ENCODE data around the gene PSMA1.

The PSMA1 gene

DNA sequence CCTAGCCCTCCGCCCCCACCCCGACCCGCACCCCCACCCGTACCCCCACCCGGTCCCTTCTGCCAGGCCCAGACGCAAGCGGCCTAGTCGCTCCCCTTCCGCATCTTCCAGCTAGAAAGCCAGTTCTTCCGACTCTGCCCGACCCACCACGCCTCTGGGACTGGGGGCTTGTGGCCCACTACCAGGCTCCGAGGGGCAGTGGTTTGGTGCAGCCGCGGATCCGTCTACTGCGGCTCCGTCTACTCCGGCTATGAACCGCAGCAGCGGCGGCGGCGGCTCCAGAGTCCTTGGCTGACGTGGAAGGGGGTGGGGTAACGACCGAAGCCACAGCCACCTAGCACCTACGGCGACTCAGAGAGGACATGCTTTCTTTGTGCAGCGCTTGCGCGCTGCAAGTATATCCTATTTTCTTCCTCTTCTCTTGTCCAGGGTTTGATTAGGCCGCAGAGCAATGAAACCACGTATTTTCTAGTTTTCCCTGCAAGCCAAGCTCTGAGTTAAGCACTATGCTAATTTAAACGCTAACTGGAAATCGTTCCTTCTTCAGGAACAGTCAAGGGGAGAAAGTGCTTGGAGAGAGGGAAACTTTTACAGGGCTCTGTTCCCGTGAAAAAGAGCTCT is 20.5 kb downstream of the PSMA1 start, which contains the start of gene COPB1:
Gene COPB1, minus strand, starts transcription at position 252 of the 621 bp plus-strand sequence. CDS start 883 bp downstream, outside the sequence.
- H3K27me3 ChIP-seq (ENCODE audit: low read length), result no peaks in the 10 kb centered on the region
- peaks cover 35% of the 10 kb centered on the region for H3F3A ChIP-seq (ENCODE audit: insufficient read depth)
- H3K27ac ChIP-seq (ENCODE audit: low read depth, low read length), result peak within 1 kb of the TSS; percentile 68
- H3K4me2 ChIP-seq (ENCODE audit: low read depth, low read length, poor library complexity, severe bottlenecking), result peak within 1 kb of the TSS; percentile 98
- H3K9me3 ChIP-seq (ENCODE audit: insufficient read depth, low read length), result no peaks in the 10 kb centered on the region
- no peaks in the 10 kb centered on the region for H3K9me2 ChIP-seq (replicated peaks; ENCODE audit: insufficient read depth, low read length)
- H3K36me3 ChIP-seq (ENCODE audit: low read length), result peaks cover 39% of the 10 kb centered on the region
- TF ChIP-seq EZH2phosphoT487 (conservative IDR thresholded peaks at IDR 0.05; ENCODE audit: low read length), result no peak
- TF ChIP-seq, protein P1, sequence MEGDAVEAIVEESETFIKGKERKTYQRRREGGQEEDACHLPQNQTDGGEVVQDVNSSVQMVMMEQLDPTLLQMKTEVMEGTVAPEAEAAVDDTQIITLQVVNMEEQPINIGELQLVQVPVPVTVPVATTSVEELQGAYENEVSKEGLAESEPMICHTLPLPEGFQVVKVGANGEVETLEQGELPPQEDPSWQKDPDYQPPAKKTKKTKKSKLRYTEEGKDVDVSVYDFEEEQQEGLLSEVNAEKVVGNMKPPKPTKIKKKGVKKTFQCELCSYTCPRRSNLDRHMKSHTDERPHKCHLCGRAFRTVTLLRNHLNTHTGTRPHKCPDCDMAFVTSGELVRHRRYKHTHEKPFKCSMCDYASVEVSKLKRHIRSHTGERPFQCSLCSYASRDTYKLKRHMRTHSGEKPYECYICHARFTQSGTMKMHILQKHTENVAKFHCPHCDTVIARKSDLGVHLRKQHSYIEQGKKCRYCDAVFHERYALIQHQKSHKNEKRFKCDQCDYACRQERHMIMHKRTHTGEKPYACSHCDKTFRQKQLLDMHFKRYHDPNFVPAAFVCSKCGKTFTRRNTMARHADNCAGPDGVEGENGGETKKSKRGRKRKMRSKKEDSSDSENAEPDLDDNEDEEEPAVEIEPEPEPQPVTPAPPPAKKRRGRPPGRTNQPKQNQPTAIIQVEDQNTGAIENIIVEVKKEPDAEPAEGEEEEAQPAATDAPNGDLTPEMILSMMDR (IDR thresholded peaks at IDR 0.05; ENCODE audit: insufficient read depth, low read length, poor library complexity, severe bottlenecking), result no peak
- H4K20me1 ChIP-seq (ENCODE audit: low read depth, low read length), result peaks cover 12% of the 10 kb centered on the region
- peak within 1 kb of the TSS; percentile 68 for H3K9ac ChIP-seq (ENCODE audit: low read length)
- H3K79me2 ChIP-seq (ENCODE audit: insufficient read depth, low read length), result peaks cover 42% of the 10 kb centered on the region
- H3K4me3 ChIP-seq (ENCODE audit: insufficient read depth, low read length, poor library complexity, severe bottlenecking), result peak within 1 kb of the TSS; percentile 78
- peak within 1 kb of the TSS; percentile 97 for H2AFZ ChIP-seq (ENCODE audit: low read depth, low read length, severe bottlenecking)

DNA sequence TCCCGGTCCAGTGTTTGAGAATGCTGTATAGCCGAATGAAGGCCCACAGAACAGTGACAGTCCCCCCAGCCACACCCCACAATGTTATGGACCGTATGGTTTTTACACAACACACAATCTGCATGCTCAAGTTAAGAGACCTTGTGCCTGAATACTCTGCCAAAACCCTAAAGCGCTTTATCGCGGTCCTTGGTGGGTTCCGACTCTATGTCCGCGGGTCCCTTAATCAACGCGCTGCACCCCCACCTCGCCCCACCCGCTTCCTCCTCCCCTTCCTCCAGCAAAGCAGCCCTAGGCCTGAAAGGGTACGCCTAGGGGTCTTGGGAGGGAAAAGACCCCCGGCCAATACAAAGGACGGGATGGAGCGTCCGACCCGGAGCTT is 21.0 kb downstream of the PSMA1 start:
- Histone ChIP-seq H3K4me3 (ENCODE audit: insufficient read depth, low read length, poor library complexity, severe bottlenecking) (peak overlapping the region; percentile 78), H3K9me3 (ENCODE audit: insufficient read depth, low read length) (no peaks in the 10 kb centered on the region), H3K27me3 (ENCODE audit: low read length) (no peaks in the 10 kb centered on the region), H3K36me3 (ENCODE audit: low read length) (peaks cover 39% of the 10 kb centered on the region), H3K9me2 (replicated peaks; ENCODE audit: insufficient read depth, low read length) (no peaks in the 10 kb centered on the region), H2AFZ (ENCODE audit: low read depth, low read length, severe bottlenecking) (no peak overlapping the region), H3K9ac (ENCODE audit: low read length) (peak overlapping the region; percentile 68), H4K20me1 (ENCODE audit: low read depth, low read length) (peaks cover 12% of the 10 kb centered on the region), H3K4me2 (ENCODE audit: low read depth, low read length, poor library complexity, severe bottlenecking) (peak overlapping the region; percentile 87), H3K79me2 (ENCODE audit: insufficient read depth, low read length) (peaks cover 42% of the 10 kb centered on the region), H3K27ac (ENCODE audit: low read depth, low read length) (no peak overlapping the region), H3F3A (ENCODE audit: insufficient read depth) (peaks cover 39% of the 10 kb centered on the region)
- TF ChIP-seq, protein P1 (IDR thresholded peaks at IDR 0.05; ENCODE audit: insufficient read depth, low read length, poor library complexity, severe bottlenecking), result no peak
- TF ChIP-seq EZH2phosphoT487 (conservative IDR thresholded peaks at IDR 0.05; ENCODE audit: low read length), result no peak

DNA sequence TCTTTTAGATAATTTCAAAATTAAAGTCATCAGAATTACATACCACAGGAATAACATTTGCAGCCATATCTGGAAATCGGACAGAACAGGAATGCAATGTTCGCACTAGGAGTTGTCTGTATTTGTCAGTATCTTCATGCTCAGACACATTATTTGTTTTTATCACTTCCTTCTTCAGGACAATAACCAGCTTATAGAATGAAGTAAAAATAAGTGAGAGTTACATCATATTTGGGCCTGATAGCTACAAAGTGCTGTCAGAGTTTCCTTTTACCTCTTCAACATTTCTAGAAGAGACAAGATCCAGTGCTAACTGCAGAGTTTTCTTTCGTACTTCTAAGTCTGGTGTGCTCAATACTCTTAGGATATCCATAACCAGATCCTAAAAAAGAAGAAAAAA is 39.5 kb downstream of the PSMA1 start:
- Histone ChIP-seq H3K27me3 (ENCODE audit: low read length) (no peaks in the 10 kb centered on the region), H3K36me3 (ENCODE audit: low read length) (peaks cover 83% of the 10 kb centered on the region), H3K4me3 (ENCODE audit: insufficient read depth, low read length, poor library complexity, severe bottlenecking) (no peak overlapping the region), H3K9me2 (replicated peaks; ENCODE audit: insufficient read depth, low read length) (no peaks in the 10 kb centered on the region), H2AFZ (ENCODE audit: low read depth, low read length, severe bottlenecking) (no peak overlapping the region), H3K9me3 (ENCODE audit: insufficient read depth, low read length) (no peaks in the 10 kb centered on the region), H3K79me2 (ENCODE audit: insufficient read depth, low read length) (no peaks in the 10 kb centered on the region), H3K9ac (ENCODE audit: low read length) (no peak overlapping the region), H3K4me2 (ENCODE audit: low read depth, low read length, poor library complexity, severe bottlenecking) (peak overlapping the region; percentile 5), H4K20me1 (ENCODE audit: low read depth, low read length) (peaks cover 7% of the 10 kb centered on the region; the same call in 1 of the 2 replicates), H3F3A (ENCODE audit: insufficient read depth) (peaks cover 33% of the 10 kb centered on the region; the same call in 1 of the 2 replicates), H3K27ac (ENCODE audit: low read depth, low read length) (peak overlapping the region; percentile 10; the same call in 1 of the 2 replicates)
- no peak for TF ChIP-seq EZH2phosphoT487 (conservative IDR thresholded peaks at IDR 0.05; ENCODE audit: low read length)
- TF ChIP-seq, protein P1 (IDR thresholded peaks at IDR 0.05; ENCODE audit: insufficient read depth, low read length, poor library complexity, severe bottlenecking), result no peak
